CD4-positive, alpha-beta T cell treated with Interleukin-17A for 4 hours (primary cell): ENCODE measurements around the gene TXNDC5.
"Not testable (repeated sequence)": the region's sequence is repeated elsewhere in the genome, so short reads cannot be mapped to it uniquely, and the experiment has no call there.

Experiments used
- DNase-seq: peaks from one replicate; pipeline ENCODE4 v3.0.0-alpha.2; 2020; ENCODE audit warnings: mixed read lengths

Gene TXNDC5

DNA sequence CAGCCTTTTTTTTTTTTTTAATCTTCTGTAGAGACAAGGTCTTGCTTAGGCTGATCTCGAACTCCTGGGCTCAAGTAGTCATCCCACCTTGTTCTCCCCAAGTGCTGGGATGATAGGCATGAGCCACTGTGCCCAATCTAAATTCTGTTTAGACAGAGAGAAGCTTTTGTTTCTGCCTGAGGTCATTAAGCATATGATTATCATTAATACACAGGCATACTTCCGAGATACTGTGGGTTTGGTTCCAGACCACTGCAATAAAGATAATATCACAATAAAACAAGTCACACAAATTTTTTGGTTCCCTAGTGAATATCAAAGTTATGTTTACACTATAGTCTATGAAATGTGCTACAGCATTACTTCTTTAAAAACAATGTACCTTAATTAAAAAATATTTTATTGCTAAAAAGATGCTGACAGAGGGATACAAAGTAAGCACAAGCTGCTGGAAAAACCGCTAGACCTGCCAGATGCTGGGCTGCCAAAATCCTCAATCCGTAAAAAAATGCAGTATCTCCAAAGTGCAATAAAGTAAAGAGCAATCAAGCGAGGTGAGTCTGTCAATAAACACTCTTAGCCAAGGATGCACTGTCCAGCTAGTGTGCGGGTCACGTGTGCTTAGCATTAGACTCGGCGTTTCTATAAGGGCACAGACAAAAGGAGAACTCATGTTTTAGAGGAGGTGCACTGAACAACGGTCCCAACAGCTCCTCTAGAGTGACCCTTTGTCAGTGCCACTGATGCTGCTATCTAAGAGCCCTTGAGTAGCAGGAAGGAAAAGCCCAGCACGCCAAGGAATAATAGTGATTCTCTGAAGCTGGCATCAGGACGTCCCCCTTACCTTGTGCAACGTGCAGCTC, 16.1 kb downstream of the TXNDC5 start:
- no peak for DNase-seq

DNA sequence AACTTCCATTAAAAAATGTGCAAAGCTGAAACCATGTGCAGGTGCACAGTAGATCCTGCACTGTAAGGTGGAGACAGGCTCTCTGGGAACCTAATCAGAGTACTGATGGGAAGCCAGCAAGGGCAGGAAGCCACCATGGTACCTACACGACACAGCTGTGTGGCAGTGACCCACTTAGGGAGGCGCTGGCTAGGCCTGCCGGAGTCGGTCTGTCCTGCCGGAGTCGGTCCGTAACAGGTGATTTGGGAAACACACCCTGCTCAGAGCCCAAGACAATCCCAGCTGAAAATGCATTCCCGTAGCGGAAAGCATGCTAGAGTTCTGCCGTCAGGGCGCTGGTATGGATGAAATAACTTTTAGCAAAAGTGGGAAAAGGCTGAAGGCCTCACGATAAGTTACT, 17.2 kb downstream of the TXNDC5 start:
- DNase-seq, result no peak

GRCh38 chr6:7892367-7892766, 18.2 kb downstream of the TXNDC5 start:
- not testable (repeated sequence) for DNase-seq

GRCh38 chr6:7891078-7891872, 19.3 kb downstream of the TXNDC5 start:
- DNase-seq, result no peak

- DNase-seq, result no peak
Measured at GRCh38 chr6:7888587-7889357, 21.8 kb downstream of the TXNDC5 start.

DNA sequence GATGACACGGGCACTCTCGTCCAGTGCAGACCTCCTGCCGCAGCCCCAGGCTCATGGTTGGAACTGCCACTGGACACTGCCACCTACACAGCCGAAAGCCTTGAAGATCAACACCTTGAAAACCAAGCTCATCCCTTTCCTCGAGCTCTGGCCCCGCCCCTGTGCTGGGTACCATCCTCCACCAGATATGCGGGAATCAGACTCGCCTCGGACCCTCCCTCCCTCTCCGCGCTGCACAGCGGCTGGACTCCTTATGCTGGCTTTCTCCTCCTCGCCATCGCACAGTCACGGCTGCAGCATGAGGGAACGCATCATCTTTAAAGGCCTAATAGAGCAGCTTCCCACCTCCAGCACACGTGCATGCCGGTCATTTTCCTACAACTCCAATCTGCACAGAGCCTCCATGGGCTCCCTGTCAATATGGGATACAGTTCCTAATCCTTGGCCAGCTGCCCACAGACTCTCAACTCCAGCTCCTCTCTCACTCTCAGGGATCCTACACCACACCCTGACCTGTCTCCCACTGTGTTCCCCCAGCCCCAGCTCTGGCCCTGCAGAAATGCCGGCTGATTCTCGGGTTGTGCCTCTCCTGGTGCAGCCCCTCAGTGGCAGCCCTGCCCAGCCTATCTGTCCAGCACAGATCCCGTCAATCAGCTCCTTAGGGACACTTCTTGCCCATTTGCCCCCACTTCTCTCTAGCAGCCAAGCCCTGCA, 23.2 kb downstream of the TXNDC5 start:
- DNase-seq, result no peak

DNA sequence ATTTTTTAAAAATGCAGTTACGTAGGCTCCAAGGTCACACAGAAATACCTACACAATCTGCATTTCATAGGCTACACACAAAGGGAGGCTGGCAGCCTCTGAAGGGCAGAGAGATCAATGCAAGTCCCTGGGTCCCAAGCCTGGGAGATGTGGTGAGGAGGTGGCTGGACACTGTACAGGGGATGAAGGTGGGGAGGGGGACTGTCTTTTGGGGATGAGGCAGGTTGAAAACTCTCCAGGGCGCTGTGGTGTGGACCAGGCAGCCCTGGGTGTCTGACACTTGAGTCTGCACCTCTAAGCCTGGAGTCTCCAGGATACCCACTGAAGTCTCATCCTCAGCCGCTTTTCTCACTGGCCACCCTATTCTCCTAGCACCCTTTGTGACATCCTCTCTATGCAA, 24.5 kb downstream of the TXNDC5 start:
- no peak for DNase-seq

GRCh38 chr6:7883381-7883780, 27.2 kb downstream of the TXNDC5 start:
- DNase-seq, result no peak

DNA sequence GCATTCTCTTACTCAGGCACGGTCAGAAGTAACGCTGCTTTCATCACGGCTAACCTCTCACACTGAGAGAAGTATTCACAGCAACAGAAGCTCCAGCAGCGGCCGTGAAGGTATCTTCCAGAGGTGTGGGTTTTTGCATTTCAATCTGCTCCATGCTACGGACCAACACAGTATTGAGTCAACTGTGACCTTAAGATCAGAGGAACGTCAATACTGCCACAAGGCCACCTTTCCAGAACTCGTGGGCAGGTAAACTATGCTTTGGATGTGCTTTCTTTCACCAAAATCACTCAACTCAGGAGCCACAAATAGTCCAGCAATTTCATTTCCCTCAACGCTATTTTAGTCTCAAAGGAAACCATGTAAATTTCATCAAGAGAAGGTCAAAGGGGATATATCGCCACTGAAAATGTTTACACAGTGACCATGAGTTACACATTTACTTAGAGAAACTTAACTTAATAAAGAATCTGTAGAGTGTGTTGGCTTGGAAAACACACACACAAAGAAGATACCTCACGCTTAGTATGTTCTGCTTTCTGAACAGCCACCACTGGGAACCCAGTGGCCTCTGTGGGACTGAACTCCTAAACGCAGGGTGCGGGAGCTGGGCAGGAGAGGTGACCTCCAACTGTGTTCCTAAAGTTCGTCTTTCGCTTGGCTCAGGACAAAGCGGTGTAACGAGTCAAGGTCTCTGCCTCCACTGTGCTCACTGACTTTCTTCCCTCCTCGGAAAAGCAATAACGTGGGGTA, 27.9 kb downstream of the TXNDC5 start:
- no peak for DNase-seq

- DNase-seq, result no peak
Measured at GRCh38 chr6:7881765-7882500, 28.7 kb downstream of the TXNDC5 start.

DNA sequence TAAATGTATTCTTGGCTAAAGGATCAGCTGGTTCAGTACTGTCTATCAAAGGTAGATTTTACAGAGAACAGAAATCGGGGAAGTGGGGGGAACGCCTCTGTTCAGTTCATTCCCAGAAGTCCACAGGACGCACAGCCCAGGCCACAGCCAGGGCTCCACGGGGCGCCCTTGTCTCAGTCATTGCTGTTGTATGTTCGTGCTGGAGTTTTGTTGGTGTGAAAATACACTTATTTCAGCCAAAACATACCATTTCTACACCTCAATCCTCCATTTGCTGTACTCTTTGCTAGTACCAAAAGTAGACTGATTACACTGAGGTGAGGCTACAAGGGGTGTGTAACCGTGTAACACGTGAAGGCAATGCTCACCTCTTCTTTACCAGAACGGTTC, 29.9 kb downstream of the TXNDC5 start:
- no peak for DNase-seq

- DNase-seq, result no peak
Measured at GRCh38 chr6:7879980-7880717, 30.4 kb downstream of the TXNDC5 start.

GRCh38 chr6:7879579-7879978, 31.0 kb downstream of the TXNDC5 start:
- DNase-seq, result no peak

DNA sequence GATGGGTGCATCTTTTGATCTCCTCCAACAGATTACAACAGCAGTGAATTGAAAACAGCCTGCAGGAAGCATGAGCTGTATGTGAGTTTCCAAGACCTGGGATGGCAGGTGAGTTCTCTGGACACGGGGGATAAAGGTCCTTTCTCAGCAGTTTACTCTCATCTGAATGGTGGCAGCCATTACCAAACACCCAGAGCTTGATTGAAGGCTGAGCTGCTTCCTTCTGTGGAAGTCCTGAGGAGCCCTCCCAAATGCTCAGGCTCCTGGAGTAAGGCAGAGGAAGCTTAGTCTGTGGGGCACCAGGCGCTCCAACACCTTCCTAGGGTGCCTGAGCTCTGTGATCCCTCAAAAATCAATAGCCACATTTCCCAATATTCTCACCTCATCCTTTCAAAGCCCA, 31.5 kb downstream of the TXNDC5 start:
- DNase-seq, result no peak

GRCh38 chr6:7878401-7878964, 32.1 kb downstream of the TXNDC5 start:
- no peak for DNase-seq

- DNase-seq, result no peak
Measured at GRCh38 chr6:7868926-7869325, 41.7 kb downstream of the TXNDC5 start.

- DNase-seq, result no peak
Measured at GRCh38 chr6:7866526-7866925, 44.1 kb downstream of the TXNDC5 start.

GRCh38 chr6:7865781-7866180, 44.8 kb downstream of the TXNDC5 start:
- no peak for DNase-seq

GRCh38 chr6:7859591-7859990, 51.0 kb downstream of the TXNDC5 start:
- no peak for DNase-seq

- no peak for DNase-seq
Measured at GRCh38 chr6:7851780-7852179, 58.8 kb downstream of the TXNDC5 start.
